ENCODE data around the gene IL16.
"Not testable (repeated sequence)": the region's sequence is repeated elsewhere in the genome, so short reads cannot be mapped to it uniquely, and the experiment has no call there.

Gene IL16

DNA sequence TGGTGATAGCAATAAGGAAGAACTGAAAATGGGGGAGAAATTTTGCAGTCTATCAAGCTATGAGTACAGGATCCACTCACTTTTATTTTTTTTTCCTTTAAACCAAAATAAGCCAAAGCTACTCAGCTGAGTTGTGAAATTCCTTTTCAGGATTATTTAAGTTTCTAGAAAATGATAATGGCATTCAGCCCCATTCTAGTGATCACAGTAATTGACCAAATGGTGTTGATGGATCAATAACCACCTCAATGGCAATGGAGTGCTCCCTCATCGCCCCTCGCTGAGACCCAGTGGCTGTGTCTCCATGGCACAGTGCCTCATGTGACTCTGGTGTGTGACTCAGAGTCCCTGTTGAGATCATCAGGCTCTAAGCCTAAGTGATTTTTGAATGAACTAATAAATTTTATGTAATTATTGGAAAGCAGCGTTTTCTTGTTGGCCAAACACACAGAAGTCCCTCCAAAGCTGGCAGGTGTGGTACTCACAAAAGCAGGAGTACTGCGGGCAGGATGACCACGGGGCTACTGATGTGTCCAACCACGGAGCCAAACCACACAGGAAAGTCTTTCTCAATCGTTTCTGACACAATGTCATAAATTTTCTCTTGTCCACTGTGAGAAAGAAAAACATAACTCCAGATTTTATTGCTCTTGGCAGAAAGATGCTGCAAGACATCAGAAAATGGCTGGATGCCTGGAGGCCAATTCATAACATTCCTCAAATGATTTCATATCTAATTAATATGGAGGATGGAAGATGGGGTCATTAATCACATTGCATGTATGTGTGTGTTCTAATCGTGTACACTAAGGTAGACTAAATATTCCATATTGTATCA, 141.7 kb downstream of the IL16 start:
- DNase-seq: peak; percentile 52 to 67 (median 66)

DNA sequence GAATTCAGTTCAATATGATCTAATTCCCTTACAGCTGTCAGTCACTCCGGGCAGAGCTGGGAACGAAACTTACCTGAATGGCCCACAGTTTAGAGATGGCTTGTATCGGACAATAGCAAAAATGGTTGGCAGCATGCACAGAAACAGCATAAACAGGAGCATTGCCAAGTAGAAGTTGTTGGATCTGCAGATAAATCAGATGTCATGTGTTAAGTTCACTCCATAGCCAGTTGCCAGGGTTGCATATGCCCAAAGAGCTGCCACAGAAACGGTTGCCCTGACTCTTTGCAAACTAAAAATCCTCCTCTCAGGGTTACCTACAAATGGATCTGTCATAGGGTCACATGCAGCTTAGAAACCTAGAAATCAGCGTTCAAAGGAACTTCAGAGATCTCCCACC, 142.6 kb downstream of the IL16 start:
- no peak for DNase-seq

- DNase-seq: no peak
Observed at GRCh38 chr15:81339851-81340250, 143.2 kb downstream of the IL16 start.

DNA sequence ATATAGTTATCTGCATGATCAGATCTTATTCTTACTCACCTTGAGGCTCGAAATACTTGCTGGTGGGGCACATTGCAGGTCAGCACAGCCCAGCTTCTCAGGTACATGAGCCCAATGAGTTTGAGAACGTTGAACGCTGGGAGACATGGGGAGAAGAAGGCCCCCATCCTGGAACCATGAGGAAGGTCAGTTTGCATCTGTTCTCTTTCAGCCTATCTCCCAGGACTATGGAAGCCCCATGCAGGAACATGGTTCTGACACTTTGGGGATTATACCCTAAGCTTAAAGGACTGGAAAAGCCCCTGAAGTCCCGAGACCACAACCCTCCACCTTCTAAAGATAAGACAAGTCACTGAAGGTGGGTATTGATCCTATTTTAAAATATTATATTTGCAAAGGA, 144.7 kb downstream of the IL16 start:
- DNase-seq: no peak

- DNase-seq: no peak
Observed at GRCh38 chr15:81343371-81343770, 146.7 kb downstream of the IL16 start.

DNA sequence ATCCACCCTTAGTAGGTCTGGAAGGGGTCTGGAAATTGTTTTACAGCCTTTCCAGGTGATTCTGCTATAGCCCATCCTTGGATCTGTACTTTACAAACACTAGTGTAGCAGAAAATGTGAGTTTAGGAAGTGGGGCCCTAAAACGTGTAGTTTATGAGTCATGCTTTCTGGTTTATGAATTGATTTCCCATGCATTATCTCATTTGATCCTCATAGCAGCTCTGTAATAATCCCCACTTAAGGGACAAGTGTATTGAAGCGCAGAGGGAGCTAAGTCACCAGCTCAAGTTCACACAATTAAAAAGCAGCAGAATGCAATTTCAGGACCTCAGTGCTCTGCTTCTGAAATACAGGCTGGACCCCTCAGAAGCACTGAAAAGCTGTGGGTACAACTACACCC, 149.9 kb downstream of the IL16 start:
- DNase-seq: no peak

DNA sequence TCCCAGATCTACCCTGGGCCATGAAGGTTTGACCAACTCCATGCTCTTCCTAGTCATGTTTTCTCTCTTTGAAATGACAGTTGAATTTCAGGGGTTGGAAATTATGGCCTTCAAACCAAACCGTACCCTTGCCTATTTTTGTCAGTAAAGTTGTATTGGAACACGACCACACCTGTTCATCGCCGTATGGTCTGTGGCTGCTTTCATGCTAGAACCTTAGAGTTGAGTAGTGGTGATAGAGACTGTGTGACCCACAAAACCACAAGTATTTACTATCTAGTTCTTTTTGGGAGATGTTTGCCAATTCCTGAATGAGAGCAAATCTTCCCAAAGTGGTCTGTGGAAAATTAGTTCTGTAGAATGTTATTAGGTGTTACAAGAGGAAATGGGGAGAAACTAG, 151.2 kb downstream of the IL16 start:
- no peak for DNase-seq

GRCh38 chr15:81348691-81349090, 152.0 kb downstream of the IL16 start:
- not testable (repeated sequence) for DNase-seq

GRCh38 chr15:81349271-81349670, 152.6 kb downstream of the IL16 start:
- DNase-seq: no peak

DNA sequence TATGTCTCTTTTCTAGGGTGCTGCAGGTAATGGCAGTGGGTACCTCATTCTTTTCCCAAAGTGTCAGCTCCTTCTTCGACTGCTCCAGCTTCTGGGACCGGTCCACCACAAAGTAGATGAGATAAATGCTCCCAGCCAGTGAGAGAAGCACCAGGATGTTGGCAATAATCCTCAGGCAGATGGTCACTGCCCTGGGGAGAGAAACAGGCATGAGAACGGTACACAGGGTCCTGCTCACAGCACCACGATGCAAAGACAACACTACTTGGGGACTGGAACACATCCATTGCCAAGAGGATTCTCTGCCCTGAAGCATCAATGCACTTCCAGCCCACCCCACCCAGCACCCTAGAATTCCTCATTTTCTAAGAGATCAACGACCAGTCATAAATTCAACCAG, 155.0 kb downstream of the IL16 start:
- no peak for DNase-seq

DNA sequence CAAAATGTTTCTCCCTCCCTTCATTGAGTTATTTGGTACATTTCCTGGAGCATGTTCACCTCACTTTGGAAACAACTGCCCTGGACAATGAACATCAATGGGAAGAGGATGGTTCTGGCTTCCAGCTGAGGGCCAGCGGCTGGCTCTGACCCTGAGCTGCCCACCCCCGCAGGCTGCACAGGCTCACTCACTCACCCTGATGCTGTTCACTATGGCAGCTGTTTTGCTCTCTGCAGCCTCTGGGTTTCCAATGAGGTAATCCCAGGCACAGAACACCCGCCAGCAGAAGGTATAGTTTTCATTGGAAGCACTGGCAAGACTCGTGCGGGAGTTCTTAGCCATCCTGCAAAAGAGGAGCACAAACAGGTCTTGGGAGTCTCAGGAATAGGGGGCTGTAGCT, 159.6 kb downstream of the IL16 start:
- no peak for DNase-seq

DNA sequence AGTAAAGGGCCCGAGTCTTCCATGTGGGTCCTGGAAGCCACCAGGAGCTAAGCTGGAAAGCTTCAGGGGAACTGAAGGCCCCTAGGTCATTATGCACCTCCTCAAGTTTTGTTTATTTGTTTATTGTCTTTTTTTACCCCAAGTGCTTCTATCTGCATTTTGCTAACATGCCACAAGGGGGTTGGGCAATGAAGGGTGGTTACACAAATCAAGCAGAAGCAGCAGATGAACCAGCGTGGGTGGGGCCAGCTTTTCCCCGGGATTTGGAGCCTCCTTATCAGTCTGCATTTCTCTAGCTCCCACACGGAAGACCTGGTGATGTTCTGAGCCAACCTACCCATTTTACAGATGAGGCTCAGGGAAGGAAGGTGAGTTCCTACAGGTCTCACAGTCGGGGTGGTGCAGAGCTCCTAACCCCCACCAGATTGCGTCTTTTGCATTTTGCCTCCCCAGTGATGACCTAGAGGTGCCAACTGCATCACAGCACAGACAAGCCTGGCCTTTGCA, 160.6 kb downstream of the IL16 start:
- peak in 3 of 4 experiments; percentile 14 to 36 (median 30) for DNase-seq

DNA sequence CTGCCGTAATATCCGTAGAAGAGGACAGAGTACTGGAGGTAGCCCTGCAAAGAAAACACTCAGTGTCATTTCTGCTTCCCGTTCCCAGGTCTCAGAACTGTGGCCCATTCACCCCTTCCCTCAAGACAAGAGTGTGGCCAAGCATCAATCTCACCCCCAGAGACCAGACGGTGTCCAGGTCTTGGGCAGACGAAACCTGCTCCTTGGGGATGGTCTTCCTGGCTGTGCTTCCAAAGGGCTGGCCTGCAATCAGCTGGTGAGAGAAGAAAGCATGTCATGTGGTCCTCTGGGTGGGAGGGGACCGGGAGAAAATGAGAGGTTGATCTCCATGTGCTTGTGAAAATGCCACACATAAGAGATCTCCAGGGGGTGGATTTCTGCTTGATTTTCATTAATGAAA, 161.6 kb downstream of the IL16 start:
- DNase-seq: no peak

- DNase-seq: no peak
Observed at GRCh38 chr15:81360491-81360890, 163.8 kb downstream of the IL16 start.

- DNase-seq: no peak
Observed at GRCh38 chr15:81361891-81362290, 165.2 kb downstream of the IL16 start.

- no peak for DNase-seq
Observed at GRCh38 chr15:81362790-81363189, 166.1 kb downstream of the IL16 start.

DNA sequence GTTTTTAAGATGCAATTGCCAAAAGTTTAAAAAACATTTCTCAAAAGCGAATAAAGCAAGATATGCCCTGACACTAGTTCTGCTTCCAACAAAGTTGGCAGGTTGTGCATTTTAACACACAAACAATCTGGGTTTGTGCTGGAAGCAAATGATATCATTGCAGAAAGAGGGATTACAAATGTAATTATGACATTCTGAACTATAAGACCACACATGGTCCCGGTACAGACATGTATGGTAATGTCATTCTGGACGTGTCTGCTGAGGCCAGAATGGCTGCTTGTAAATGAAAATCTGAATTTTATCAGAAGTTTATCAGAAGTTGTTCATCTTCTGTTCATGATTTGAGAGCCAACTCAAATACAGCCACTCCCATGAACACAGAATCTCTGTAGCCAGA, 166.6 kb downstream of the IL16 start:
- DNase-seq: no peak

Measured in suppressor macrophage (primary cell).